ENCODE data around the gene F7.
"Not testable (repeated sequence)": the region's sequence is repeated elsewhere in the genome, so short reads cannot be mapped to it uniquely, and the experiment has no call there.

Gene F7

GRCh38 chr13:113102727-113103126, 2.9 kb upstream of the F7 start:
- ATAC-seq (no peak), DNase-seq (no peak)
- no peak overlapping the region for H3K4me3 Mint-ChIP-seq
- no peaks in the 10 kb centered on the region for H3K27me3 Mint-ChIP-seq
- H3K27ac Mint-ChIP-seq = no peak overlapping the region
- peaks cover 4% of the 10 kb centered on the region for H3K4me1 Mint-ChIP-seq
- H3K9me3 Mint-ChIP-seq = no peaks in the 10 kb centered on the region

GRCh38 chr13:113103646-113104045, 1.9 kb upstream of the F7 start:
- H3K9me3 Mint-ChIP-seq = no peaks in the 10 kb centered on the region
- ATAC-seq (peak; percentile 43), DNase-seq (no peak)
- H3K27ac Mint-ChIP-seq = no peak overlapping the region
- H3K4me1 Mint-ChIP-seq = peaks cover 4% of the 10 kb centered on the region
- no peaks in the 10 kb centered on the region for H3K27me3 Mint-ChIP-seq
- H3K4me3 Mint-ChIP-seq = no peak overlapping the region

- peak; percentile 25 for ATAC-seq
- H3K9me3 Mint-ChIP-seq = no peaks in the 10 kb centered on the region
- no peak overlapping the region for H3K4me3 Mint-ChIP-seq
- no peak overlapping the region for H3K27ac Mint-ChIP-seq
- H3K27me3 Mint-ChIP-seq = peaks cover 12% of the 10 kb centered on the region
- peaks cover 4% of the 10 kb centered on the region for H3K4me1 Mint-ChIP-seq
- no peak for DNase-seq
Observed at GRCh38 chr13:113105921-113106452, 396 bp downstream of the F7 start.

GRCh38 chr13:113106711-113107351, 1.2 kb downstream of the F7 start:
- peak; percentile 35 for ATAC-seq
- Mint-ChIP-seq H3K27ac (peak overlapping the region in 1 of 2 donors; percentile 95), H3K4me1 (peaks cover 4% of the 10 kb centered on the region), H3K9me3 (no peaks in the 10 kb centered on the region), H3K4me3 (peak overlapping the region in 1 of 2 donors; percentile 64), H3K27me3 (peaks cover 15% of the 10 kb centered on the region)
- no peak for DNase-seq

- peaks cover 15% of the 10 kb centered on the region for H3K27me3 Mint-ChIP-seq
- H3K27ac Mint-ChIP-seq, ATAC-seq, H3K4me1 Mint-ChIP-seq, DNase-seq, H3K9me3 Mint-ChIP-seq: not testable (repeated sequence)
- H3K4me3 Mint-ChIP-seq = peak overlapping the region in 1 of 2 donors; percentile 25
Observed at GRCh38 chr13:113108521-113108920, 2.9 kb downstream of the F7 start.

GRCh38 chr13:113109151-113110047, 3.8 kb downstream of the F7 start:
- Mint-ChIP-seq H3K4me1 (peaks cover 4% of the 10 kb centered on the region), H3K27ac (peak overlapping the region in 1 of 2 donors; percentile 90), H3K4me3 (peak overlapping the region; percentile 59 to 70), H3K9me3 (no peaks in the 10 kb centered on the region), H3K27me3 (peaks cover 15% of the 10 kb centered on the region)
- DNase-seq (no peak), ATAC-seq (peak; percentile 46)

GRCh38 chr13:113110048-113110851, 4.7 kb downstream of the F7 start:
- Mint-ChIP-seq H3K4me3 (peak overlapping the region; percentile 59 to 70), H3K4me1 (peaks cover 4% of the 10 kb centered on the region), H3K9me3 (no peaks in the 10 kb centered on the region), H3K27ac (no peak overlapping the region), H3K27me3 (peaks cover 15% of the 10 kb centered on the region)
- ATAC-seq (peak; percentile 20), DNase-seq (no peak)

GRCh38 chr13:113110852-113111315, 5.3 kb downstream of the F7 start:
- ATAC-seq = no peak
- H3K4me3 Mint-ChIP-seq = peak overlapping the region; percentile 44 to 69

GRCh38 chr13:113111821-113112220, 6.2 kb downstream of the F7 start:
- not testable (repeated sequence) for H3K9me3 Mint-ChIP-seq, ATAC-seq, DNase-seq, H3K4me1 Mint-ChIP-seq, H3K27ac Mint-ChIP-seq, H3K4me3 Mint-ChIP-seq
- H3K27me3 Mint-ChIP-seq = peaks cover 15% of the 10 kb centered on the region

More at GRCh38 chr13:113110852-113111315, 5.3 kb downstream of the F7 start:
- DNase-seq = no peak
- H3K27ac Mint-ChIP-seq = no peak overlapping the region
- peaks cover 4% of the 10 kb centered on the region for H3K4me1 Mint-ChIP-seq
- H3K27me3 Mint-ChIP-seq = peaks cover 15% of the 10 kb centered on the region
- H3K9me3 Mint-ChIP-seq = no peaks in the 10 kb centered on the region

GRCh38 chr13:113112475-113112874, 6.9 kb downstream of the F7 start:
- H3K9me3 Mint-ChIP-seq, DNase-seq, ATAC-seq, H3K27ac Mint-ChIP-seq, H3K4me3 Mint-ChIP-seq, H3K4me1 Mint-ChIP-seq: not testable (repeated sequence)
- H3K27me3 Mint-ChIP-seq = peaks cover 15% of the 10 kb centered on the region

GRCh38 chr13:113112893-113113845, 7.6 kb downstream of the F7 start:
- no peak overlapping the region for H3K27ac Mint-ChIP-seq
- H3K4me3 Mint-ChIP-seq = no peak overlapping the region
- DNase-seq = peak in 1 of 2 donors; percentile 6
- ATAC-seq = no peak
- peaks cover 15% of the 10 kb centered on the region for H3K27me3 Mint-ChIP-seq
- H3K9me3 Mint-ChIP-seq = no peaks in the 10 kb centered on the region
- H3K4me1 Mint-ChIP-seq = no peaks in the 10 kb centered on the region

- H3K4me1 Mint-ChIP-seq = no peaks in the 10 kb centered on the region
- H3K9me3 Mint-ChIP-seq = no peaks in the 10 kb centered on the region
- H3K27ac Mint-ChIP-seq = no peak overlapping the region
- no peak overlapping the region for H3K4me3 Mint-ChIP-seq
- no peak for ATAC-seq
- peak in 1 of 2 donors; percentile 1 for DNase-seq
- peaks cover 15% of the 10 kb centered on the region for H3K27me3 Mint-ChIP-seq
Observed at GRCh38 chr13:113113846-113114271, 8.3 kb downstream of the F7 start.

- Mint-ChIP-seq H3K27ac (no peak overlapping the region), H3K9me3 (no peaks in the 10 kb centered on the region), H3K4me3 (no peak overlapping the region), H3K4me1 (no peaks in the 10 kb centered on the region), H3K27me3 (peaks cover 10% of the 10 kb centered on the region)
- DNase-seq = peak in 1 of 2 donors; percentile 6
- no peak for ATAC-seq
Observed at GRCh38 chr13:113114511-113115362, 9.1 kb downstream of the F7 start.
